NOMO-1 (cell line): ENCODE data around the gene TXNDC9.
"Not testable (repeated sequence)": the region's sequence is repeated elsewhere in the genome, so short reads cannot be mapped to it uniquely, and the experiment has no call there.

Source experiments
- DNase-seq, 2 experiments: peaks; one replicate each; lab custom pipeline; 2025; ENCODE audit not compliant: unreplicated experiment in 2 of 2; lab: John Stamatoyannopoulos, UW

The TXNDC9 gene

GRCh38 chr2:99335911-99336803, at the start of gene TXNDC9:
TSS of gene TXNDC9 (minus strand) at chr2:99336333. CDS start at chr2:99333210, 3,123 bp downstream.
- DNase-seq, result peak; percentile 99

- no peak for DNase-seq
Measured at GRCh38 chr2:99382143-99382542, 46.0 kb upstream of the TXNDC9 start.

GRCh38 chr2:99380376-99381010, 44.4 kb upstream of the TXNDC9 start:
- no peak for DNase-seq

- DNase-seq, result no peak
Measured at GRCh38 chr2:99377879-99378278, 41.7 kb upstream of the TXNDC9 start.

GRCh38 chr2:99376254-99376864, 40.2 kb upstream of the TXNDC9 start:
- no peak for DNase-seq

- DNase-seq, result no peak
Measured at GRCh38 chr2:99374747-99375146, 38.6 kb upstream of the TXNDC9 start.

- DNase-seq, result no peak
Measured at GRCh38 chr2:99373144-99373543, 37.0 kb upstream of the TXNDC9 start.

GRCh38 chr2:99368854-99369253, 32.7 kb upstream of the TXNDC9 start:
- not testable (repeated sequence) for DNase-seq

- no peak for DNase-seq
Measured at GRCh38 chr2:99365661-99366060, 29.5 kb upstream of the TXNDC9 start.

GRCh38 chr2:99356853-99357252, 20.7 kb upstream of the TXNDC9 start:
- DNase-seq, result no peak

- DNase-seq, result not testable (repeated sequence)
Measured at GRCh38 chr2:99354825-99355224, 18.7 kb upstream of the TXNDC9 start.

- no peak for DNase-seq
Measured at GRCh38 chr2:99354070-99354469, 17.9 kb upstream of the TXNDC9 start.

- DNase-seq, result peak in 1 of 2 experiments; percentile 14
Measured at GRCh38 chr2:99350194-99350593, 14.1 kb upstream of the TXNDC9 start.

- DNase-seq, result no peak
Measured at GRCh38 chr2:99348173-99348572, 12.0 kb upstream of the TXNDC9 start.

- DNase-seq, result no peak
Measured at GRCh38 chr2:99346218-99346617, 10.1 kb upstream of the TXNDC9 start.

- DNase-seq, result not testable (repeated sequence)
Measured at GRCh38 chr2:99345446-99345845, 9.3 kb upstream of the TXNDC9 start.

- DNase-seq, result no peak
Measured at GRCh38 chr2:99342536-99342935, 6.4 kb upstream of the TXNDC9 start.

- DNase-seq, result no peak
Measured at GRCh38 chr2:99340669-99341236, 4.6 kb upstream of the TXNDC9 start.

- DNase-seq, result peak in 1 of 2 experiments; percentile 52
Measured at GRCh38 chr2:99338029-99338585, 2.0 kb upstream of the TXNDC9 start.

GRCh38 chr2:99337113-99338028, 1.2 kb upstream of the TXNDC9 start, which contains the start of gene EIF5B:
TSS of gene EIF5B (plus strand) at chr2:99337389. CDS start at chr2:99337555, 166 bp downstream.
- peak; percentile 88 to 94 for DNase-seq
